GM08714 (cell line): ENCODE results near the gene ANKFN1.

Source experiments
- H3K4me3 ChIP-seq: fragments of 200-500 bp; sonication (Bioruptor generic); 2 replicates; pipeline ENCODE4 v1.5.1; 2014; ENCODE audit warnings: mild to moderate bottlenecking, low read length, inconsistent platforms
- ZNF274 ChIP-seq: IDR thresholded peaks from 2 replicates; pipeline ENCODE4 v1.6.1; 2012; ENCODE audit warnings: mild to moderate bottlenecking, low read depth, low read length

The ANKFN1 gene

DNA sequence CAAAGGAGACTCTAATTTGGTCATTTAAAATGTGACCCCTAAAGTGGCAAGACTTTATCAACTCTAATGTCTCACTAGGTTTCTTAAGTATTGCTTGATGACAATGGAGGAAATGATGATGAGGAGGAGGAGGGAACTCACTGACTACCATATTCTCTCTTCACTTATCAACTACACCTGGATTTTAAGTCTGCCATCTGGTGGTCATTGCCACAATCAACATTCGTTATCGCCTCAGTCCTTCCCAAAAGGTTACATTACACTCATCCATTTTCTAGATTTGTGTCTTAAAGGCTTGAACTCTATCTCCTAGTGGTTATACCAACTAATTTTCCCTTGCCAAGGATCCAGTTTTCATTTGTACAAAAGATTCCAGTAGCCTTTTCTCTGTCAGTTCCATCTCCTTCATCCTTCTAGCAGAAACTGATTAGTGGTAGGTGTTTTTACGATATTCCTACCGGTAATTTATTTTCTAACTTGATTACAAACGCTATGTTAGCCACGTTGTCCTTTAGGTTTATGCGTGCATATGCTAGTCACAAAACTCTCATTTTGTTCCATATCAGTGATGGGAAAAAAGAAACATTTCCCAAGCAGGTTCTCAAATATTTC lies 325.7 kb downstream of the ANKFN1 start:
- TF ChIP-seq ZNF274 = no peak
- H3K4me3 ChIP-seq = no peak overlapping the region

DNA sequence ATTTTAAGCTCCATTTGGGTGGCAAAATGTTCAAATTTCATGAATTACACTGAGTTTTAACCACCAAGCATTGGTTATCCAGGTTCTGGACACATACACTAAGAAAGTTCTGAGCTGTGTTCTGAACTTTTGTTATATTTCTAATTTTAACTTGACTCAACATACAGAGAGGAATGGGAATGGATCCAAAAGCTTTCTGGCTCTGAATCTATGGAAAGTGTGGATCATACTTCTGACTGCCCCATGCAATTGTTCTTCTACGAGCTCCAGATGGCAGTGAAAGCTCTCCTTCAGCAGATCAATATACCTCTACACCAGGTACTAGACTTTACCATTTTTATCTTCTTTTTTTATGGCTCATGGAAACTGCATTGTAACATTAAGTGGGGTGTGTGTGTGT lies 327.2 kb downstream of the ANKFN1 start:
- TF ChIP-seq ZNF274 = no peak
- no peak overlapping the region for H3K4me3 ChIP-seq

DNA sequence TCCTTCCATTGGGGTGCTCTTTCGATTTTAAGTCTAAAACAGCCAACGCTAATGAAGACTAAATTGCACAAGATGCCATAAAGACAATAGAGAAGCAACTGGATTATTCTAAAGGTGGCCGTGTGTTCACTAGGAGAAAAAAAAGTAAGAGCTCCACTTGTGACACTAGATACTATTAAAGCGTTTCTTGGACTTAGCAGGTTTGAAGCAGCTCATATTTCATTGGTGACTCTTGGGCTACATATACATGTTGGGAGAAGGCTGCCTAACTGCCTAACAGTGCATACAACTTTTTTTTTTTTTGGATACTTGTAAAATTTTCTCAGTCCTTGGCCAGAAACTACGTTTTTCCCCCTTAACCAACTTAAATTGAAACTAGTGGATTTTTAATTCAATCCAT lies 328.4 kb downstream of the ANKFN1 start:
- TF ChIP-seq ZNF274 = no peak
- H3K4me3 ChIP-seq = no peak overlapping the region

DNA sequence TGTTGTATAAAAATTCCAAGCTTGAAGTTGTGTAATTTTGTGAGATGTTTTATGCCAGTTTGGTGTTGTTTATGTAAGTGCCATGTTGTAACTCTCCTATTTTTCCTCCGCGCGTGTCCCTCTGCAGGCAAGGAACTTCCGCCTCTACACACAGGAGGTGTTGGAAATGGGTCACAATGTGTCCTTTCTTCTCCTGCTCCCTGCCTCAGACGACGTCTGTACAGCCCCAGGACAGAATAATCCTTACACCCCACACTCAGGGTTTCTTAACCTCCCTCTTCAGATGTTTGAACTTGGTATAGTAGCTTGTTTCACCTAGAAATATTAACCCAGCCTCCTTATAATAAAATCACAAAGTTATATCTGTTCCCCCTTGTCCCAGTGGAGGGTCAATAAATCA lies 329.0 kb downstream of the ANKFN1 start:
- H3K4me3 ChIP-seq = no peak overlapping the region
- no peak for TF ChIP-seq ZNF274

DNA sequence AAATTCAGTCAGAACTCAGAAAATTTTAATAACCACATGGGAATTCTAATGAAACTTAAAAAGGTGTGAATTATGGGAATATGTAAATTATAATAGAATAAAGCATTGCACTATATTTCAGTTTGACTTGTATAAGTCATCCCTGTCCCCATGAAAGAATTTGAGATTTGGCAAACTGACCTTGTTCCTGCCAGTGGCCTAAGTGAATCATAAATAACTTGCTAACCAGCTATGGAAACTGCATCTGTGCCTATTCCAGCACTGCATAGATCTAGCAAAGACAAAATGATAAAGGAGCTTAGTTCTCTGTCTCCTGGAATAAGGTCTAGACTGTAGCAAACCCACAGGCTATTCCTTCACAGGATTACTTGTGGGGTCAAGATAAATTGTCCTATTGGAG lies 333.5 kb downstream of the ANKFN1 start:
- H3K4me3 ChIP-seq = no peak overlapping the region
- TF ChIP-seq ZNF274 = no peak

DNA sequence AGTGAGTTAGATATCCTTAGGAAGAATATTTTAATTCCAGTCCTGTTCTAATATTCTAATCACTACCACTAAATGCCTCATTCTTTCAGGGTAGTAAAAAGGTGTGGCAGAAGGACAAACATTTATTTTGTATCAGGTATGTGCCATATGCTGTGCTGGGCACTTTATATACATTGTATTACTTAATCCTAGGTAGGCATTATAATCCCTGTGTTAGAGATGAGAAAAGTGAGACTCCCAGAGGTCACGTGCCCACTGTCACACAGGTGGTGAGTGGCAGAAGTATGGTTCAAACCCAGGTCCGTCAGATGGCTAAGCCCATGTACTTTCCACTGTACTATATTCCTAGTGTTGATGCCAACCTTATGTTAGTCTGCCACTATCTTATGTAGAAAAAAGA lies 335.5 kb downstream of the ANKFN1 start:
- H3K4me3 ChIP-seq = no peak overlapping the region
- TF ChIP-seq ZNF274 = no peak

DNA sequence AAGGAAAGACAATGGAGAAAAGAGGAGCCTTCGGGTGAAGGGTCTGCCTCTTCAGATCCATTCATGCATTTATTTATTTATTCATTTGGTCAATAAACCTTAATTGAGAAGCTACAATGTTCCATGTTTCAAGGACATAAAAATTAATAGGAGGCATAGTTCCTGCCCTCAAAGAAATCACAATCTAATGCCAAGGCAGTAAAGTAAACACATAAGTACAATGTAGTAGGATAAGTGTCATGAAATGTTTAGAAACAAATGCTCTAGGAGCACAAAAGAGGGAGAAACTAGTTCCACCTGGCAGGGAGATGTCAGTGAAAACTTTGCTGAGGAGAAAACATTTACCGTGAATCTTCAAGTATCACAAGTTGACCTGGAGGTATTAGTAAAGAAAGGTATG lies 336.7 kb downstream of the ANKFN1 start:
- H3K4me3 ChIP-seq = no peak overlapping the region
- TF ChIP-seq ZNF274 = no peak

DNA sequence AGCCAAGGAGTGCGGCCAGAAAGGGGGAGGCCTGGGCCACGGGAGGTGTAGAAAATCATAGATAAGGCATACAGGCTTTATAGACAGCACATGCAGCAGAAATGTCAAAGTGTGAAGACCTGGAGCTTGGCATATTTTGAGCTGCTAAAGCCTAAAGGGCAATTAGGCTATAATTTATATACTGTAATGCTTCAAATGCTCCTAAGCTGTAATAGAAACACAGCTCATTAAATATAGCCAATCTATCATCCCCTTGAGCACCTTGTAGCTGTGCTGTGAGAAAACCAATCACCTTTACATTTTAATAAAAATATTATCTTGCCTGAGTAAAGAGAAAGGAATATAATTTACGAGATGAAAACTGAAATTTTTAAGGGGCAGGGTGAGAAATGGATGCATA lies 342.3 kb downstream of the ANKFN1 start:
- no peak overlapping the region for H3K4me3 ChIP-seq
- no peak for TF ChIP-seq ZNF274

DNA sequence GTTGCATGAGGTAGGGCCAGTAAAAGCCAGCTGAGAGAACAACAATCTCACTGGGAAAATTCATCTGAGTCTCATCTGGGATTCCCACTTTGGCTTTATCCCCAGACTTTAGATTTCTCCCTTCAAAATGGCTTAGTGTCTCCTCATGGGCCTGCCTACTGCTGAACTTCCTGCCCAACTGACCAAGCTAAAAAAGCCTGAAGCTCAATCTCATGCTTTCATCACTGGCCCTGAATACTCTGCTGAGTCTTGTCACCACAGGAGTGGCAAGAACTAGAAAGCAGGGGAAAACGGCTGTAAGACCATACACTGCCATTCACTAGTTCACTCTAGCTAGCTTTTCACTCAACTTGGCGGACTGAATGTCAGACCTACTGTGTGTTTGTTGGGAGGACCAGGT lies 343.9 kb downstream of the ANKFN1 start:
- TF ChIP-seq ZNF274 = no peak

DNA sequence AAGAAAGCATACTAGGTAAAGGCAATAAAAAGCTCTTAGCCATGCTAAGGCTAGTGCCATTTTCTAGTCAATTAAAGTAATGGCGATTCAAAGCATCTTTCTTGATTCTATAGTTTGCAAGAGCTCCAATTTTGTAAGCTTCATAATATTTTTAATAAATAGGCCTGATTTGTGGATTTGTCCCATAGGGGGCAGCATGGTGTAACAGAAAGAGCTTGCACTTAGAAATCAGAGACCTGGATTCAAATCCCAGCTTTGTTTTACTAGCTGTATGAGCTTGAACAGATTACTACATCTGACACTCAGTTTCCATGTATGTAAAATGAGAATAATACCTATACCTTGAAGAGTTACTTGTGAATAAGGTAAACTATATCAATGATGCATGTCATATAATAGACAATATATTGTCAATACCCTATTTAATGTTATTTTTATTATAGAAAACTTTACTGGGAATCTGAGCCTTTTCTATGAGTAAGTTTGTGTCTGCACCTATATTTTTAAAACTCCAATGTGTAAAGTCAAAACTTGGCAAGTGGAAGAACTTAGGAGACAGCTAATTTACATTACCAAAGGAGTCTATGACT lies 346.6 kb downstream of the ANKFN1 start:
- H3K4me3 ChIP-seq = no peak overlapping the region
- TF ChIP-seq ZNF274 = no peak

More for the DNA sequence above, 343.9 kb downstream of the ANKFN1 start:
- no peak overlapping the region for H3K4me3 ChIP-seq

DNA sequence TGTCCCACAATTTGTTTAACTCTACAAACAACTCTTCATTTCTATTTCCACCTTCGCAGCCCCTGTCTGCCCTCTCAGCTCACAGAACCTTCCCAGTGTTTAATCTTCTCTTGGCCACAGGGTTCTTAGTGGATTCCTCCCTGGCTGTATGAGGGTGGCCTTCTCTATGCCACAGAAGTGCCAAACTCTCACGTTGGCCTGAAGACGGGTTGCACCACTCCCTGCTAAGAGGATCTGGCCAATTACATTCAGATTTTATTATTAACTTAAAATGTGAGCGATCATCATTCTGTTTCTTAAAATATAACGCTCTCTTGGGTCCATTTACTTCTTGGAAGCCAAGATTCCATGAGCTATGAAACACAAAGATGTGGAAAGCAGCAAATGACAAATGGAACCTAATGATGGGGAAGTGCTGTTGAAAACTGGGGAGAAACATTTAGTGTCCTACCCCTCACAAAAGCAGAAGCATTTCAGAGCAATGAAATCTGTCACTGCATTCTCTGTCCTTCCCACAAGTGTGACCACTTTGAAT lies 348.9 kb downstream of the ANKFN1 start:
- H3K4me3 ChIP-seq = no peak overlapping the region
- no peak for TF ChIP-seq ZNF274

DNA sequence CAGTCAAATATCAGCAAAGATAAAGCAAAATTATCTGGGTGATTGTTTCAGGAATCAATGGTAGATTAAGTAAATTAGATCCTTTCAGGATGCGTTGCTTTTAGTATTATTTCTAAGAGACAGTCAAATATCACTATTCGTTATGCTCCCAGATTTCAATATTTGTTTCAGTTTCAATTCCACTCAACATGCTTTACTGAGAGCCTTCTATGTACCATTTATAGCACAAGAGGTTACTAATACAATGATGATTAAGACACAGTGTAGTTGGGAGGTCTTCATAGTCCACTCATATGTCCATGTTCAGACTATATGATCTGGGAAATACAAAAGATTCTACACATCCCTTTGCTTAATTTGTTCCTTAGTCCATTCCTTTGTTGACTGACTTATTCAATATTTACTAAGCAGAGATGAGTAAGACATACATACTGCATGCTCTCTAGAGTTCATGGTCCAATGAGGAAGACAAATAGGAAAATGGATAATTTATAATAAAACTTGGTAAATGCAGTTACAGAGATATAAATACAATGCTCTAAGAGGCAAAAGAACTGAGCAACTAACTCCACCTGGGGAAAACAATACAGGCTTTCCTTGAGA lies 352.0 kb downstream of the ANKFN1 start:
- H3K4me3 ChIP-seq = no peak overlapping the region
- TF ChIP-seq ZNF274 = no peak

DNA sequence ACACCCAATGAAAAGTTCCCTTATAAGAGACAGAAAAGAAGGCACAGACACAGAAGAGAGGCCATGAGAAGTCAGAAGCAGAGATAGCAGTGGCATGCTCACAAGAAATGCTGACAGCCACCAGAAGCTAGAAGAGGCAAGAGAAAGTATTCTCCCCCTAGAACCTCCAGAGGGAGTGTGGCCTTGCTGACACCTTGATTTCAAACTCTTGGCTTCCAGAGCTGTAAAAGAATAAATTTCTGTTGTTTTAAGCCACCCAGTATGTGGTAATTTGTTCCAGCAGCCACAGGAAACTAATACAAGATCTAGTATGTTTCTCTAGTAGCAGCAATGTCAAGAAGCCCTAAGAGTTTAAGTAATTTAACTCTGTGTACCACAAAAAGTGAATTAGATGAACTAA lies 353.1 kb downstream of the ANKFN1 start:
- no peak for TF ChIP-seq ZNF274
- no peak overlapping the region for H3K4me3 ChIP-seq

DNA sequence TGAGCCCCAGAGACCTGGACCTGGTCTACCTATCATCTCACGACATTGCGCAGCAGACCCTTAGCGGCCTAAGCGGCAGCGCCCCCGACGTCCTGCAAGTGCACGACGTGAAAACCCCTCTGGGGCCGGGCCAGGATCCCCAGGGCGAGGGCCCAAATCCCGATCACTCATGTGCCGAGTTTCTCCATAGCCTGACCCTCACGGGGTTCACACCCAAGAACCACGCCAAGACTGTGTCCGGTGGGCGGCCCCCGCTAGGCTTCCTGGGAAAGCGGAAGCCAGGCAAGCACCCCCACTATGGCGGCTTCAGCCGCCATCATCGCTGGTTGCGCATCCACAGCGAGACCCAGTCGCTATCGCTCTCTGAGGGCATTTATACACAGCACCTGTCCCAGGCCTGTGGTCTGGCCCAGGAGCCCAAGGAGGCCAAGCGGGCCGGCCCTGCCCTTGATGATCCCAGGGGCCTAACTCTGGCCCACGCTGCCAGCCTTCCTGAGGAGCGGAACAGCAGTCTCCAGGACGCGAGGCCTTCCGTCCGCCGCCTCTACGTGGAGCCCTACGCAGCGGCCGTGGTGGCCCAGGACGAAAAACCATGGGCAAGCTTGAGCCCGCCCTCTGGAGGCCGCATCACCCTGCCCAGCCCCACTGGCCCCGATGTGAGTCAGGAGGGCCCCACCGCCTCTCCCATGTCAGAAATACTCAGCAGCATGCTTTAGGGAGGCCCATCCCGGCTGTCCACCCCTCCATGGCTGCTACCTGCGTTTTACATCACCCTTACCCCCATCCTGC lies 357.5 kb downstream of the ANKFN1 start:
- no peak overlapping the region for H3K4me3 ChIP-seq
- no peak for TF ChIP-seq ZNF274

DNA sequence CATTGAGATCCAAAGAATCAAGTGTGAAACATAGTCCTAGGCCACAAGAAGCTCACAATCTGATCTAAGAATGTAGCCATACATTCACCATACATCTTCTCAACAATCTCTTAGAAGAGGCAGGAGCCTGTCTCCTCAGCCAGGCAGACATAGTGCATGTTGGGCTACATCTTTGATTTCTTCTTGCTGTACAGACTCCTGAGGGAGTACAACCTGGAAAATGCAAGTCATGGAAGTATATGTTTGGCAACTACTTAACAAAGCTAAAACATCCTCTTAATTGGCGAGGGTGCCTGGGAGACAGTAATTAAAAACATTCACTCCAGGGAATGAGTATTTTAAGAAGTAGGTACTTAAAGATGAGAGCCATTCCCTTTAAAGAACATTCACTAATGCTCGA lies 361.0 kb downstream of the ANKFN1 start:
- TF ChIP-seq ZNF274 = no peak
- no peak overlapping the region for H3K4me3 ChIP-seq

DNA sequence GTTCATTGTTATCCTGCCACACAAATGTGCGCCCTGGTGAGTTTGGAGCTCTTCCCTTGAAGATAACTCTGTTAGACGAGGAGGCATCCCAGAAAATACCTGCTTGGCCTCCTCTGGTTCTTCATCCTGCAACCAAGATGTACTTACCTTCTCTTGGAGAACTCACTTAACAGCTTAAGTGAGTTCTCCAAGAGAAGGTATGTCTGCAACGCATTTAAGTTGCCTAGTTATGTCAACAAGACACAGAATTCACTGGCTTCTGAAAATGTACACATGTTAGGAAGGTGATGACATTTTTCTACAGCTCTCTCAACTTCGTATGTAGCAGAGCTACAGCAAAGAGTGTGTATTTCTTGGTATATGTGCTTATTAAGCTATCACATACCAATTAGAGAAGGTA lies 361.6 kb downstream of the ANKFN1 start:
- no peak for TF ChIP-seq ZNF274
- no peak overlapping the region for H3K4me3 ChIP-seq
